Astrocyte (in vitro differentiated cells and primary cell): ENCODE data around the gene CSTF1. TPM values are rescaled to one million over a fixed set of nuclear protein-coding genes. Genes with fewer than 3 reads are reported as not detected.

ENCODE experiments used
- DNase-seq: peaks from one replicate; pipeline ENCODE4 v3.0.0-alpha.2; 2010; ENCODE audit warnings: low read depth
- FAIRE-seq: peaks from 2 replicates; lab custom pipeline; 2011; peaks lifted over from hg19 to GRCh38; lab: Jason Lieb, UNC
- H2AFZ ChIP-seq: 2 replicates; pipeline ENCODE4 v1.6.0; 2012; ENCODE audit warnings: low read depth, low read length, inconsistent platforms
- H3K27ac ChIP-seq: 2 replicates; pipeline ENCODE4 v1.5.1; 2011; ENCODE audit warnings: low read depth, low read length, inconsistent platforms
- H3K27me3 ChIP-seq: 2 replicates; pipeline ENCODE4 v1.6.0; 2011; ENCODE audit warnings: low read length, inconsistent platforms; ENCODE audit not compliant: insufficient read depth
- H3K36me3 ChIP-seq: 2 replicates; pipeline ENCODE4 v1.5.1; 2011; ENCODE audit warnings: low read length, inconsistent platforms; ENCODE audit not compliant: insufficient read depth
- H3K4me1 ChIP-seq: 2 replicates; pipeline ENCODE4 v1.5.1; 2011; ENCODE audit warnings: low read length, inconsistent platforms; ENCODE audit not compliant: insufficient read depth
- H3K4me2 ChIP-seq: 2 replicates; pipeline ENCODE4 v1.6.0; 2012; ENCODE audit warnings: low read length, inconsistent platforms
- H3K4me3 ChIP-seq: 2 replicates; pipeline ENCODE4 v1.5.1; 2011; ENCODE audit warnings: low read depth, mild to moderate bottlenecking, low read length, inconsistent platforms; ENCODE audit not compliant: insufficient read depth
- H3K79me2 ChIP-seq: 2 replicates; pipeline ENCODE4 v1.6.0; 2012; ENCODE audit warnings: mild to moderate bottlenecking, low read length, inconsistent platforms; ENCODE audit not compliant: insufficient read depth
- H3K9ac ChIP-seq: 2 replicates; pipeline ENCODE4 v1.6.0; 2012; ENCODE audit warnings: mild to moderate bottlenecking, low read length, inconsistent platforms
- H3K9me3 ChIP-seq: 2 replicates; pipeline ENCODE4 v1.5.1; 2012; ENCODE audit warnings: low read depth, mild to moderate bottlenecking, low read length, inconsistent platforms; ENCODE audit not compliant: insufficient read depth
- H4K20me1 ChIP-seq: 2 replicates; pipeline ENCODE4 v1.6.0; 2012; ENCODE audit warnings: low read length, inconsistent platforms; ENCODE audit not compliant: insufficient read depth
- H3K27ac Mint-ChIP-seq: one replicate; pipeline ENCODE4 v1.8.0; 2021; ENCODE audit warnings: mild to moderate bottlenecking, mixed read lengths; ENCODE audit not compliant: unreplicated experiment
- H3K27me3 Mint-ChIP-seq: one replicate; pipeline ENCODE4 v1.8.0; 2021; ENCODE audit warnings: low read depth, mixed read lengths; ENCODE audit not compliant: unreplicated experiment
- H3K36me3 Mint-ChIP-seq: one replicate; pipeline ENCODE4 v1.8.0; 2021; ENCODE audit warnings: low read depth, mixed read lengths; ENCODE audit not compliant: unreplicated experiment
- H3K4me1 Mint-ChIP-seq: one replicate; pipeline ENCODE4 v1.8.0; 2021; ENCODE audit warnings: low read depth, mixed read lengths; ENCODE audit not compliant: unreplicated experiment
- H3K4me3 Mint-ChIP-seq: one replicate; pipeline ENCODE4 v1.8.0; 2021; ENCODE audit warnings: mild to moderate bottlenecking, moderate library complexity, mixed read lengths; ENCODE audit not compliant: unreplicated experiment
- H3K9me3 Mint-ChIP-seq: one replicate; pipeline ENCODE4 v1.8.0; 2021; ENCODE audit warnings: mild to moderate bottlenecking, mixed read lengths; ENCODE audit not compliant: unreplicated experiment
- EZH2 ChIP-seq: IDR thresholded peaks from 2 replicates; pipeline ENCODE4 v1.6.1; 2012; ENCODE audit warnings: mild to moderate bottlenecking, low read length, inconsistent platforms; ENCODE audit not compliant: insufficient read depth
- total RNA-seq: library from RNA; stranded (reverse); gene quantifications from 2 replicates; pipeline ENCODE4 v1.2.1, GENCODE V29; 2021
- TF ChIP-seq, protein P1 (sequence below): IDR thresholded peaks from 2 replicates; pipeline ENCODE4 v1.5.1; 2011; ENCODE audit warnings: low read depth, mild to moderate bottlenecking, inconsistent platforms, low read length, moderate library complexity; ENCODE audit not compliant: insufficient read depth

Gene CSTF1
- total RNA-seq, 1 donor from 2014 or later = 30.3 TPM

DNA sequence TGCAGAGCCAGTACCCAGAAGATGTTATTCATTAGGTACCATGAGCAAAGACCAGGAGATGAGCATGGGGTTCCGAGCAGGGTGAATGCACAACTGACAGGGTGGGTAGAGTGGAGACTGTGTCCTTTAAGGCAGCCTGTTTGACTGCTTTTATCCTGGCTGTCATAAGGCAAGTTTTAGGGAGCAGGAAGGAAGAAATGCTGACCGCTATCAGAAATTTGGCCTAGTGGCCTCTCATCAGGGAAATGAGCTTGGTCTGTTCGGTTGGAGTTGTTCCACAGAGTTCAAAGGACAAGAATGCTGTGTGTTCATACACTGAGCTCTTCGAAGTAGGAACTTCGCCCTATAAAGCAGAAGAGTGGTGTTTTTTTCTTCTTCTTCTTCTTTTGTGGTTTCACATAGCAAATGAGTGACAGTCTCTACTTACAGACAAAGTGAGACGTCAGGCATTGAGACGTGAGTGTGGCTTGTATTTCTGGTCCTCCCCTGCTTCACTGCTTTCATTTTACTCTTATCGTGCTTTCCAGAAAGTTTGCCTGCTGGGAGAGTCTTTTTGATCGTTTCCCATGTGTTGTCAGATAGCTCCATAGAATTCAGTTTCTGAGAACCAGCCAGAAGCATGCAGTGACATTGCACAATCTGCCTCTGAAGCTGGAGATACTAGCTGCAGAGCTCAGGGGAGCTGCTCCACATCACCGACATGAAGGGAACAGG, 19.5 kb downstream of the CSTF1 start, which contains the start of gene CASS4:
Gene CASS4, plus strand, starts transcription at position 502 of the 714 bp plus-strand sequence. Its CDS starts 199 bp downstream, at position 701.
- peaks cover 19% of the 10 kb centered on the region for H3K4me1 Mint-ChIP-seq
- Histone ChIP-seq H3K36me3 (peaks cover 9% of the 10 kb centered on the region), H3K9me3 (no peaks in the 10 kb centered on the region), H3K4me2 (peak within 1 kb of the TSS; percentile 79), H4K20me1 (peaks cover 4% of the 10 kb centered on the region), H3K27ac (peak within 1 kb of the TSS; percentile 81), H3K27me3 (no peaks in the 10 kb centered on the region), H3K4me1 (peaks cover 18% of the 10 kb centered on the region), H2AFZ (peak within 1 kb of the TSS; percentile 6), H3K4me3 (peak within 1 kb of the TSS; percentile 48), H3K9ac (peak within 1 kb of the TSS; percentile 76), H3K79me2 (peaks cover 15% of the 10 kb centered on the region)
- DNase-seq (peak; percentile 93), FAIRE-seq (no peak)
- H3K27ac Mint-ChIP-seq = peak within 1 kb of the TSS; percentile 63
- H3K36me3 Mint-ChIP-seq = peaks cover 3% of the 10 kb centered on the region
- TF ChIP-seq, protein P1, sequence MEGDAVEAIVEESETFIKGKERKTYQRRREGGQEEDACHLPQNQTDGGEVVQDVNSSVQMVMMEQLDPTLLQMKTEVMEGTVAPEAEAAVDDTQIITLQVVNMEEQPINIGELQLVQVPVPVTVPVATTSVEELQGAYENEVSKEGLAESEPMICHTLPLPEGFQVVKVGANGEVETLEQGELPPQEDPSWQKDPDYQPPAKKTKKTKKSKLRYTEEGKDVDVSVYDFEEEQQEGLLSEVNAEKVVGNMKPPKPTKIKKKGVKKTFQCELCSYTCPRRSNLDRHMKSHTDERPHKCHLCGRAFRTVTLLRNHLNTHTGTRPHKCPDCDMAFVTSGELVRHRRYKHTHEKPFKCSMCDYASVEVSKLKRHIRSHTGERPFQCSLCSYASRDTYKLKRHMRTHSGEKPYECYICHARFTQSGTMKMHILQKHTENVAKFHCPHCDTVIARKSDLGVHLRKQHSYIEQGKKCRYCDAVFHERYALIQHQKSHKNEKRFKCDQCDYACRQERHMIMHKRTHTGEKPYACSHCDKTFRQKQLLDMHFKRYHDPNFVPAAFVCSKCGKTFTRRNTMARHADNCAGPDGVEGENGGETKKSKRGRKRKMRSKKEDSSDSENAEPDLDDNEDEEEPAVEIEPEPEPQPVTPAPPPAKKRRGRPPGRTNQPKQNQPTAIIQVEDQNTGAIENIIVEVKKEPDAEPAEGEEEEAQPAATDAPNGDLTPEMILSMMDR = no peak
- no peak for TF ChIP-seq EZH2
- H3K4me3 Mint-ChIP-seq = peak within 1 kb of the TSS; percentile 15
- H3K27me3 Mint-ChIP-seq = no peaks in the 10 kb centered on the region
- H3K9me3 Mint-ChIP-seq = no peaks in the 10 kb centered on the region

DNA sequence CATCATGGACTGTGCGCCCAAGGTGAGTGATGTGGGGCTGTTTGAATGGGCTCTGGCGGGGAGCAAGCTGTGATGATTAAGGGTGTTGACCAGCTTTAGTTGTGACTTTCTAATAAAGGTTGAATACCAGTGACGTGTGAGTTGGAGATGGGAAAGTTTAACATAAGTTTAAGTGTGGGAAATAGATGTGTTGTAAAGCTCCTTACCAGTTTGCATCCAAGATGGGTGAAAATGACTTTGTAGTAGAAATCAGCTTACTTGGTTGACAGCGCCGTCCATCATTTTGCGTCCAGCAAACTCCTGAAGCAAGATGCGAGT, 20.0 kb downstream of the CSTF1 start:
- no peak overlapping the region for H3K4me3 Mint-ChIP-seq
- Histone ChIP-seq H3K9ac (peak overlapping the region; percentile 76), H2AFZ (peak overlapping the region; percentile 6), H3K9me3 (no peaks in the 10 kb centered on the region), H3K27me3 (no peaks in the 10 kb centered on the region), H4K20me1 (no peaks in the 10 kb centered on the region), H3K36me3 (peaks cover 4% of the 10 kb centered on the region), H3K4me2 (peak overlapping the region; percentile 79), H3K27ac (peak overlapping the region; percentile 81), H3K79me2 (peaks cover 19% of the 10 kb centered on the region), H3K4me1 (peaks cover 19% of the 10 kb centered on the region), H3K4me3 (peak overlapping the region; percentile 48)
- H3K36me3 Mint-ChIP-seq = peaks cover 5% of the 10 kb centered on the region
- peak overlapping the region; percentile 63 for H3K27ac Mint-ChIP-seq
- no peak for TF ChIP-seq EZH2
- TF ChIP-seq, protein P1 = no peak
- no peak for DNase-seq
- FAIRE-seq = no peak
- no peaks in the 10 kb centered on the region for H3K27me3 Mint-ChIP-seq
- peaks cover 21% of the 10 kb centered on the region for H3K4me1 Mint-ChIP-seq
- no peaks in the 10 kb centered on the region for H3K9me3 Mint-ChIP-seq

- Histone ChIP-seq H3K4me2 (peak overlapping the region; percentile 79), H3K9ac (peak overlapping the region; percentile 76), H3K4me3 (peak overlapping the region; percentile 48), H3K27me3 (no peaks in the 10 kb centered on the region), H4K20me1 (no peaks in the 10 kb centered on the region), H3K27ac (peak overlapping the region; percentile 81), H3K36me3 (no peaks in the 10 kb centered on the region), H3K4me1 (peaks cover 24% of the 10 kb centered on the region), H2AFZ (no peak overlapping the region), H3K9me3 (no peaks in the 10 kb centered on the region), H3K79me2 (peaks cover 19% of the 10 kb centered on the region)
- Mint-ChIP-seq H3K4me3 (no peak overlapping the region), H3K36me3 (peaks cover 2% of the 10 kb centered on the region), H3K9me3 (no peaks in the 10 kb centered on the region), H3K27me3 (no peaks in the 10 kb centered on the region), H3K27ac (no peak overlapping the region), H3K4me1 (peaks cover 26% of the 10 kb centered on the region)
- TF ChIP-seq EZH2 = no peak
- TF ChIP-seq, protein P1 = no peak
- DNase-seq (no peak), FAIRE-seq (no peak)
These were observed 20.5 kb downstream of the CSTF1 start for GRCh38 chr20:56412949-56413348.
